Measurements from ENCODE around the gene FRMD6. TPM values are rescaled to one million over a fixed set of nuclear protein-coding genes. Genes with fewer than 3 reads are reported as not detected.

Gene FRMD6
- polyA plus RNA-seq, 1 donor from 2014 or later, result 2.4 TPM

GRCh38 chr14:51663783-51664326 is 12.1 kb downstream of the FRMD6 start:
- H2AFZ ChIP-seq (ENCODE audit: low read depth, low read length), result no peak overlapping the region
- H3K27ac ChIP-seq (ENCODE audit: low read length), result no peak overlapping the region
- H3K4me3 ChIP-seq (ENCODE audit: low read length), result no peak overlapping the region
- no peak overlapping the region for H3K4me2 ChIP-seq (ENCODE audit: low read length)
- H3K9me3 ChIP-seq (ENCODE audit: low read length), result no peaks in the 10 kb centered on the region
- H3K9me2 ChIP-seq (ENCODE audit: insufficient read depth, low read length), result no peaks in the 10 kb centered on the region
- no peaks in the 10 kb centered on the region for H3K79me2 ChIP-seq (replicated peaks; ENCODE audit: insufficient read depth, low read length)
- TF ChIP-seq SMC3 (conservative IDR thresholded peaks at IDR 0.05; ENCODE audit: poor library complexity) (no peak), POLR2AphosphoS5 (IDR thresholded peaks at IDR 0.05) (no peak), RAD21 (conservative IDR thresholded peaks at IDR 0.05) (no peak), TAF1 (IDR thresholded peaks at IDR 0.05; ENCODE audit: low read depth) (no peak), EZH2 (IDR thresholded peaks at IDR 0.05; ENCODE audit: borderline replicate concordance, insufficient read depth, low read length, poor library complexity, severe bottlenecking) (no peak), REST (IDR thresholded peaks at IDR 0.05; ENCODE audit: borderline replicate concordance) (no peak), MXI1 (conservative IDR thresholded peaks at IDR 0.05; ENCODE audit: poor library complexity, severe bottlenecking) (no peak)
- no peaks in the 10 kb centered on the region for H3K27me3 ChIP-seq (ENCODE audit: insufficient read depth, low read depth, low read length)
- H4K20me1 ChIP-seq (ENCODE audit: insufficient read depth), result no peaks in the 10 kb centered on the region
- H3K9ac ChIP-seq (ENCODE audit: low read length), result no peak overlapping the region
- no peaks in the 10 kb centered on the region for H3F3A ChIP-seq (ENCODE audit: insufficient read depth, low read length, poor library complexity, severe bottlenecking)
- H3K36me3 ChIP-seq (ENCODE audit: insufficient read depth, low read length), result no peaks in the 10 kb centered on the region

GRCh38 chr14:51666070-51666469 is 14.4 kb downstream of the FRMD6 start:
- TF ChIP-seq TAF1 (IDR thresholded peaks at IDR 0.05; ENCODE audit: low read depth) (no peak), POLR2AphosphoS5 (IDR thresholded peaks at IDR 0.05) (no peak), REST (IDR thresholded peaks at IDR 0.05; ENCODE audit: borderline replicate concordance) (no peak), SMC3 (conservative IDR thresholded peaks at IDR 0.05; ENCODE audit: poor library complexity) (no peak), MXI1 (conservative IDR thresholded peaks at IDR 0.05; ENCODE audit: poor library complexity, severe bottlenecking) (no peak), RAD21 (conservative IDR thresholded peaks at IDR 0.05) (no peak)
- no peaks in the 10 kb centered on the region for H3K9me2 ChIP-seq (ENCODE audit: insufficient read depth, low read length)
- H3K27ac ChIP-seq (ENCODE audit: low read length), result no peak overlapping the region
- no peak overlapping the region for H3K4me2 ChIP-seq (ENCODE audit: low read length)
- no peak overlapping the region for H3K9ac ChIP-seq (ENCODE audit: low read length)
- no peaks in the 10 kb centered on the region for H3K79me2 ChIP-seq (replicated peaks; ENCODE audit: insufficient read depth, low read length)
- H3K4me3 ChIP-seq (ENCODE audit: low read length), result no peak overlapping the region
- no peak overlapping the region for H2AFZ ChIP-seq (ENCODE audit: low read depth, low read length)
- H3K27me3 ChIP-seq (ENCODE audit: insufficient read depth, low read depth, low read length), result no peaks in the 10 kb centered on the region
- H3F3A ChIP-seq (ENCODE audit: insufficient read depth, low read length, poor library complexity, severe bottlenecking), result no peaks in the 10 kb centered on the region
- no peaks in the 10 kb centered on the region for H3K9me3 ChIP-seq (ENCODE audit: low read length)
- H4K20me1 ChIP-seq (ENCODE audit: insufficient read depth), result no peaks in the 10 kb centered on the region
- no peaks in the 10 kb centered on the region for H3K36me3 ChIP-seq (ENCODE audit: insufficient read depth, low read length)
